KBM-7 (cell line): ENCODE data around the gene UGT3A1.

ENCODE experiments used
- DNase-seq: peaks from one replicate; pipeline ENCODE4 v3.0.0-alpha.2; 2015
- in situ Hi-C: fragments of 300-500 bp; cut with MboI; formaldehyde crosslinking; loops from 2 replicates; pipeline ENCODE4 v1.14.3; 2020; ENCODE audit warnings: low sequenced_read_pairs, low pct_unique_long_range_greater_than_20kb, mixed read lengths

Gene UGT3A1

GRCh38 chr5:35924122-35924949 lies 66.9 kb downstream of the UGT3A1 start:
- in situ Hi-C loops = no loop called here
- no peak for DNase-seq

DNA sequence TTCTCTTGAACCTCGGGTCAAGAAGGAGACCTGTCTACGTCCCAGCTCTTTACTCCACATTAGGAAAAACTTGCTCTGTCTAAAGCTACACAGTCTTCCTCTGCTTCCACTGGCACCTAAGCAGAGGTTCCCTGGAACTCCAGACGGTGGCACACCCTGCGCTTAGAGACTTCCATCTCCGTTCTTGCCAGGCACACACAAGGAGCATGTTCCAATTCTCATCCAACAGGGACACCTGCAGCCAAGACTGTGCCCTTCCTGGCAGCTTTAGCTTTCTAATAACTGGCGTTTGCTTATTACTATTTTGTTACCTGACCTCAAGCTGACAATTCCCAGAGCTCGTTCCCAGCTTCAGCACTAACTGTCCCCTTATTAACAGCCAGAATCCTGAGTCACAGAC lies 68.7 kb downstream of the UGT3A1 start:
- no peak for DNase-seq
- in situ Hi-C loops = no loop called here

- in situ Hi-C loops = no loop called here
- no peak for DNase-seq
Observed at GRCh38 chr5:35921930-35922329, 69.3 kb downstream of the UGT3A1 start.

DNA sequence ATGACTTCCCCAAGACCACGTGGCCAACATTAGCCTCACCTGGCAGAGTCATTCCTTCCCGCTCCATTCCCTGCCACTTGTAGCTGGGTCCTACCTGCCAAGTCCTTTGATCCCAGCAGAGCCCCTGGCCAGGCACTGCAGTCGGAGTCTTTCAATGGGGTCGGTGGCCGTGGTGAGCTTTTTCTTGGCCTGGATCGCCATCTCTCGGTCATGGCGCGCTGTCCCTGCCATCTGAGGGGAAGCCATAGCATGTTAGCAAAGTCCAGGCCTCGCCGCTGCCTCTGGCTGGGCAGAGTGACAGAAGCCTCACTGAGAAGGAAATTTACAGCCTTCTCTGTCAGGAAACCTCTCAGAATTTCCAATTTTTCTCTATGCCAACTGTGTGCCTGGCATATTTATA lies 70.3 kb downstream of the UGT3A1 start:
- DNase-seq = no peak
- in situ Hi-C loops = no loop called here

DNA sequence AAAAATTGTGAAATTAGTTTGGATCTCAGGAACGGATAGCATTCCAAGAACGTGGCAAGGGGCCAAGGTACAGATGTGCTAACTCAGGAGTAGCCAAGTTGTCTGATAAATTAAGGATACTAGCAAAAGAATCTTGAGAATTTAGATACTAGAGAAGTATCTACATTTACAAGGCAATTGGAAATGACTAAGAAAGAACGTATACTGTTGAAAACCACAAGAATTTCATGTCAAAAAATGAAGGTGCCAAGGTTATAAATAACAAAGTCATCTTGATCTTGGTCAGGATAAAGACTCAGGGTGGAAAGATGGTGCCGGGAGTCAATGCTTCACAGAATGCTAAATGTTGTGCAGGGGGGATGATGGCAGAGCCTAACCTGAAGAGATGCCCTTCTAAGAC lies 72.0 kb downstream of the UGT3A1 start:
- in situ Hi-C loops = no loop called here

DNA sequence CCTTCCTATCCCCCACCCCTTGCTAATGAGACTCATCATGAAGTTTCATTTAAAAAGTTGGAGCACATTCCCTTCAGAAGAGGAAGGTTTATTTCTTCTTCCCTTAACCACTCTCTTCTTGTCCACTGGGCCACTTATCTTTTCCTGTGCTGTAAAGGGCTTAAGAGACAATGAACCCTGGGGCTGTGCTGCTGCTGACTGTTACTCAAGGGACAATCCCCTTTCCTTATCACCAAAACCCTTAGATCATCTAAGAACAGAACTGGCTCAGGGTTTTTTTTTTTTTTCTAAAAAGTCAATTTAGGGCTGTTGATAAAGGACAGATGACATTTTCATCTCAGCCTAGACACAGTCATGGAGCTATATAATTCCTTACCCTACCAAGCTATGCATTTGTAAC lies 82.4 kb downstream of the UGT3A1 start:
- DNase-seq = no peak
- in situ Hi-C loops = no loop called here

More for the DNA sequence above, 72.0 kb downstream of the UGT3A1 start:
- DNase-seq = no peak

DNA sequence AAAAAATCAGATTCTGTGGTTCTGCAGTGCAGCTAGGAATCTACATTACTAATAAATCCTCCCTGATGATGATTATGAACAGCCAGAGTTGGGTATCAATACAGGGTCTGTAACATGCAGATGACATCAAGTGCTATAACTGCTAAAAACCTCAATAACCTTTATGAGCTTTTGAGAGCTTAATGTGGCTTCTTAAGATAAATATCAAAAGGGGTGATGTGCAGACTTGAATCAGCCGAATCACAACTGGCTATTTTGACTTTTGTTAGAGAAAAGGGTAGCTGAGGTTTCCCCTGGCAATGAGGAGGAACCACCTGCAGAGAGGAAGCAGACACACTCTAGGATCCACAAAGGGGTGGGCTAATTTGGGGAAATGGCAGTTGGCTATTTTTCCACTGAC lies 83.0 kb downstream of the UGT3A1 start:
- DNase-seq = peak; percentile 78
- in situ Hi-C loops = no loop called here

GRCh38 chr5:35904443-35905132 lies 86.6 kb downstream of the UGT3A1 start:
- DNase-seq = no peak
- in situ Hi-C loops = no loop called here

GRCh38 chr5:35903631-35904203 lies 87.5 kb downstream of the UGT3A1 start:
- no peak for DNase-seq
- in situ Hi-C loops = no loop called here

DNA sequence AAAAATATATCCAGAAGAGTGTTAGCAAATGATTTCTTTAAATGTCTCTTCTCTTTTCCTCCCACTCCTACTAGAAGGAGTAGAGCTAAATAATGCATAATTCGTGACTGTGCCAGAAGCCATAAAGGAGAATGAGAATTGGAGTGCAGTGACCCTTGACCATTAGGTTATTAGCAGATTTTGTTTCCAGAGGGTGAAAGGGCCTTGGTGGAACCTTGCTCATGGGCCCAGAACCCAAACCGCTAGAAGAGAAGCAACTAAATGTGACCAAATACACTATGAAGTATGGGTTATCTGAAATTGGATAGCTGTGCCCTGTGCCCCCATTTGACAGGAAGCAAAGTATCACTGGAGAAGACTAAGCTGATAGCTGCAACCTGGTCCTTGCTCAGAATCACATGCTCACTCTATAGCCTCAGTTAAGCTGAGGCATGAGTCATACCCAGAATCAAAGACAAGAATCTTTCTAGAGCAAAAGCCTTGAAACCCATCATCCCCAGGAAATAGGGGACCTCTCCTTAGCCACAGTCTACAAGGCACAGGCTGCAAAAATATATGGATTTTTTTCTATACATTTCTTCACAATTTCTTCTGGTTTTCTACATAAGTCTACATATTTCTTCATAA lies 89.0 kb downstream of the UGT3A1 start:
- in situ Hi-C loops = no loop called here
- no peak for DNase-seq
